GM19395 (cell line): ENCODE measurements around the gene PHGDH.
"Not testable (repeated sequence)": the region's sequence is repeated elsewhere in the genome, so short reads cannot be mapped to it uniquely, and the experiment has no call there.

Experiments
- ATAC-seq: cut with Tn5 transposase; IDR thresholded peaks from one replicate; pipeline ENCODE4 v1.9.1; 2021; ENCODE audit warnings: mild to moderate bottlenecking, moderate library complexity; ENCODE audit not compliant: unreplicated experiment

PHGDH gene

DNA sequence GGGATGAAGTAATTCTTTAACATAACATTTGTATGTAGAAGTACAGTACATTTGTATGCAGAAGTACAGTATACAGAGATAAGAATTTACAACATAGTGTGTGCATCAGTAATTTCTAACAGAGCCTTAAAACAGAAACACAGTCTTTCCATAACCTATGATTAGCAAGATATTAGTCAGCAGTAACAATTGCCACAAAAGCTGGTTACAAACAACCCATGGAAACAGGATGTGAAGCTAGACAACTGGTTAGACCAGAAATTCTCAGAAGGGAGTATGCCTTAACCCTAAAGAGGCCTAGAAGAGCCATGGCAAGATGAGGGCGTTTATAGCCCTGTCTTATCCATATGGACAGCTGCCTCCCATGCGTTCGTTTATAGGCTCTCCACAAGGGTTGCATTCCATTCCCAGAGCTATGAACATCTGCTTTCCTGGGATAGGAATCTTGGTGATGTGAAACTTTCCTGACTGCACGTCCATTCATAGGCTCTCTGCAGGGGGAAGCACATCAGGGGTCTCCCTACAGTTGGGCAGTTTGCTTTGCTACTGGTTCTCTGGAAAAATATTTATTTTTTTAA, 74.8 kb downstream of the PHGDH start:
- not testable (repeated sequence) for ATAC-seq

DNA sequence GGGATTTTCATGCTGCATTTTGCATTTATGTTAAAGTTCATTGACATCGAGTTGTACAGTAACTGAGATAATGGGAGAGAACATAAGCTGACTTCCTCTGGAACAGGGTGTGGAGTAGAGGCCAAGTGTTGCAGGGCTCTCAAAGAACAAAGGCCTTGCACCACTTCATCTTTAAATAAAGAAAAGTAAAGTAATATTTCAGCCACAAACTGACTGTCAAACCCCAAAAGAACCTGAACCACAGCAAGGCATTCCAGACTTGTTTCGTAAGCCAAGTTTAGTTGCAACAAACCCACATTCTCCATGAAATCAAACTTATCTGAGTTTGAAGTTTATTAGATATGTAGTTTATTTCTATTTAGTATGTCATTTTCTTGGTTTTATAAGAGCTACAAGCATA, 76.0 kb downstream of the PHGDH start:
- no peak for ATAC-seq

GRCh38 chr1:119790451-119791198, 78.9 kb downstream of the PHGDH start:
- ATAC-seq: no peak

DNA sequence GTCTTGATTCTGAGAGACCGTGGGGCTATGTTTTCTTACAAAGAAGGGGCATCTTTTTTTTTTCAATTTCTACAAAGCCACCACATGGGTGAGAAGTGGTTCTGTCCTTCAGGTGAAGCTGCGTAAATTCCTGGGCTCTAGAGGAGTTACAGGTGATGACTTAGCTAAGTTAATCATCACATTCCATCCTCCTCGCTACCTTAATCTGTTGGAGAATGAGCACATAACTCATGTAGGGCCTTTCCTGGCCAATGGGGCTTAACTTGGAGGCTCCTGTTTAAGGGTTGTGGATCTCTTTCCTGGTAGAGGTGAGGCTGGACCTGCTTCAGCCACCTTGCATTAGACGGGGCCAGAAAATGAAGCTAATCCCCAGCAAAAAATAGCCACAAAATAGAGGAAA, 79.6 kb downstream of the PHGDH start:
- no peak for ATAC-seq
